Thoracic aorta (tissue), 2 donors: ENCODE measurements around the gene OR14A16. TPM values are rescaled to one million over a fixed set of nuclear protein-coding genes. Genes with fewer than 3 reads are reported as not detected.

Experiments
- ATAC-seq: fragments of 150-250 bp; one replicate; pipeline ENCODE4 v1.8.0; 2017; ENCODE audit warnings: low read depth; ENCODE audit not compliant: insufficient number of reproducible peaks, low FRiP score
- DNase-seq: peaks from one replicate; pipeline ENCODE4 v3.0.0-alpha.2; 2020; ENCODE audit warnings: low spot score
- H3K27ac ChIP-seq, 2 donors: fragments of 200-600 bp; sonication (generic); 1 replicate in 1 of 2; 2 replicates in 1 of 2; pipeline ENCODE4 v1.5.1; 2016; ENCODE audit warnings: mild to moderate bottlenecking in 2 of 2, moderate library complexity in 2 of 2
- H3K27me3 ChIP-seq: fragments of 200-600 bp; sonication (generic); replicated peaks from 2 replicates; pipeline ENCODE4 v1.6.0; 2016; ENCODE audit warnings: mild to moderate bottlenecking; ENCODE audit not compliant: insufficient read depth
- H3K36me3 ChIP-seq: fragments of 200-600 bp; sonication (generic); one replicate; pipeline ENCODE4 v1.5.1; 2016
- H3K4me1 ChIP-seq, 2 donors: fragments of 200-600 bp; sonication (generic); 1 replicate in 1 of 2; 2 replicates in 1 of 2; pipeline versions ENCODE4 v1.5.1 to v1.6.0; 2016; ENCODE audit warnings: low read depth in 2 of 2, mild to moderate bottlenecking in 1 of 2; ENCODE audit not compliant: control insufficient read depth in 1 of 2
- H3K4me3 ChIP-seq: fragments of 200-600 bp; sonication (generic); 2 replicates; pipeline ENCODE4 v1.5.1; 2016; ENCODE audit warnings: mild to moderate bottlenecking
- H3K9me3 ChIP-seq: fragments of 200-600 bp; sonication (generic); 2 replicates; pipeline ENCODE4 v1.5.1; 2016
- CTCF ChIP-seq: fragments of 200-600 bp; sonication (generic); IDR thresholded peaks from one replicate; pipeline ENCODE4 v1.5.1; 2019; ENCODE audit warnings: antibody characterized with exemption
- total RNA-seq, 2 donors: library from RNA; depleted of rRNA; stranded (reverse); fragments of >200 nt; gene quantifications; one replicate each; pipeline versions ENCODE4 v1.1.0 to v1.2.3, GENCODE V29; 2016

The OR14A16 gene
- not detected for total RNA-seq

- Histone ChIP-seq H3K4me1 (no peaks in the 10 kb centered on the region), H3K9me3 (no peaks in the 10 kb centered on the region), H3K4me3 (no peak within 1 kb of the TSS), H3K27me3 (no peaks in the 10 kb centered on the region), H3K27ac (no peak within 1 kb of the TSS), H3K36me3 (no peaks in the 10 kb centered on the region)
- DNase-seq: no peak
- no peak for TF ChIP-seq CTCF
- ATAC-seq: no peak
These were observed at the start of gene OR14A16 for GRCh38 chr1:247824023-247824422. TSS of gene OR14A16 (minus strand) at chr1:247824119. CDS start at chr1:247815729, 8,390 bp downstream.

GRCh38 chr1:247865416-247865815, 41.5 kb upstream of the OR14A16 start:
- TF ChIP-seq CTCF: no peak
- no peak overlapping the region for H3K4me3 ChIP-seq
- ATAC-seq (no peak), DNase-seq (no peak)
- H3K27me3 ChIP-seq: no peaks in the 10 kb centered on the region
- no peaks in the 10 kb centered on the region for H3K4me1 ChIP-seq
- no peaks in the 10 kb centered on the region for H3K9me3 ChIP-seq
- H3K36me3 ChIP-seq: no peaks in the 10 kb centered on the region
- H3K27ac ChIP-seq: no peak overlapping the region

- Histone ChIP-seq H3K36me3 (no peaks in the 10 kb centered on the region), H3K9me3 (no peaks in the 10 kb centered on the region), H3K27me3 (no peaks in the 10 kb centered on the region), H3K4me1 (no peaks in the 10 kb centered on the region), H3K27ac (no peak overlapping the region), H3K4me3 (no peak overlapping the region)
- no peak for TF ChIP-seq CTCF
- ATAC-seq: no peak
- no peak for DNase-seq
These were observed 40.7 kb upstream of the OR14A16 start for GRCh38 chr1:247864644-247865043.

- H3K27me3 ChIP-seq: no peaks in the 10 kb centered on the region
- H3K4me3 ChIP-seq: no peak overlapping the region
- TF ChIP-seq CTCF: no peak
- no peak overlapping the region for H3K27ac ChIP-seq
- ATAC-seq (no peak), DNase-seq (no peak)
- H3K9me3 ChIP-seq: no peaks in the 10 kb centered on the region
- no peaks in the 10 kb centered on the region for H3K36me3 ChIP-seq
- no peaks in the 10 kb centered on the region for H3K4me1 ChIP-seq
These were observed 38.8 kb upstream of the OR14A16 start for GRCh38 chr1:247862756-247863155.

- no peaks in the 10 kb centered on the region for H3K27me3 ChIP-seq
- H3K4me1 ChIP-seq: no peaks in the 10 kb centered on the region
- ATAC-seq: no peak
- TF ChIP-seq CTCF: no peak
- H3K9me3 ChIP-seq: no peaks in the 10 kb centered on the region
- H3K36me3 ChIP-seq: no peaks in the 10 kb centered on the region
- no peak overlapping the region for H3K27ac ChIP-seq
- DNase-seq: no peak
- H3K4me3 ChIP-seq: peak overlapping the region; percentile 58
These were observed 34.2 kb upstream of the OR14A16 start for GRCh38 chr1:247857985-247858619.
